Measurements from ENCODE around the gene HNRNPL.

HNRNPL gene

GRCh38 chr19:38838986-38839761, 10.6 kb downstream of the HNRNPL start:
- no peak for DNase-seq (ENCODE audit: low read depth)
- H3K4me3 ChIP-seq (ENCODE audit: control insufficient read depth, low read depth, low read length) = no peak overlapping the region
- no peak for TF ChIP-seq CTCF (IDR thresholded peaks at IDR 0.05; ENCODE audit: control insufficient read depth, insufficient read depth, low read depth, low read length, missing control alignments)

GRCh38 chr19:38838208-38838985, 11.4 kb downstream of the HNRNPL start:
- no peak for TF ChIP-seq CTCF (IDR thresholded peaks at IDR 0.05; ENCODE audit: control insufficient read depth, insufficient read depth, low read depth, low read length, missing control alignments)
- no peak overlapping the region for H3K4me3 ChIP-seq (ENCODE audit: control insufficient read depth, low read depth, low read length)
- no peak for DNase-seq (ENCODE audit: low read depth)

- DNase-seq (ENCODE audit: low read depth) = no peak
- no peak overlapping the region for H3K4me3 ChIP-seq (ENCODE audit: control insufficient read depth, low read depth, low read length)
Measured at GRCh38 chr19:38837656-38838121, 12.1 kb downstream of the HNRNPL start.

GRCh38 chr19:38836983-38837626, 12.7 kb downstream of the HNRNPL start:
- no peak overlapping the region for H3K4me3 ChIP-seq (ENCODE audit: control insufficient read depth, low read depth, low read length)
- no peak for DNase-seq (ENCODE audit: low read depth)
- no peak for TF ChIP-seq CTCF (IDR thresholded peaks at IDR 0.05; ENCODE audit: control insufficient read depth, insufficient read depth, low read depth, low read length, missing control alignments)

More at GRCh38 chr19:38837656-38838121, 12.1 kb downstream of the HNRNPL start:
- no peak for TF ChIP-seq CTCF (IDR thresholded peaks at IDR 0.05; ENCODE audit: control insufficient read depth, insufficient read depth, low read depth, low read length, missing control alignments)

GRCh38 chr19:38836159-38836982, 13.4 kb downstream of the HNRNPL start:
- no peak for DNase-seq (ENCODE audit: low read depth)
- no peak for TF ChIP-seq CTCF (IDR thresholded peaks at IDR 0.05; ENCODE audit: control insufficient read depth, insufficient read depth, low read depth, low read length, missing control alignments)
- no peak overlapping the region for H3K4me3 ChIP-seq (ENCODE audit: control insufficient read depth, low read depth, low read length)

GRCh38 chr19:38834590-38834989, 15.2 kb downstream of the HNRNPL start:
- no peak overlapping the region for H3K4me3 ChIP-seq (ENCODE audit: control insufficient read depth, low read depth, low read length)
- no peak for TF ChIP-seq CTCF (IDR thresholded peaks at IDR 0.05; ENCODE audit: control insufficient read depth, insufficient read depth, low read depth, low read length, missing control alignments)
- DNase-seq (ENCODE audit: low read depth) = no peak

Measured in AG09309 (cell line).